Keratinocyte (primary cell): Measurements from ENCODE around the gene ATF3. TPM values are rescaled to one million over a fixed set of nuclear protein-coding genes. Genes with fewer than 3 reads are reported as not detected.
A peak's percentile ranks its signal among the peaks of the same experiment; 100 is the strongest.

ENCODE experiments used
- DNase-seq: peaks from one replicate; pipeline ENCODE4 v3.0.0-alpha.2; 2011; ENCODE audit warnings: low read depth, missing footprints, low spot score
- FAIRE-seq: peaks from 2 replicates; lab custom pipeline; 2011; peaks lifted over from hg19 to GRCh38; lab: Jason Lieb, UNC
- H2AFZ ChIP-seq: 2 replicates; pipeline ENCODE4 v1.6.0; 2012; ENCODE audit warnings: low read length, control low read depth, inconsistent platforms; ENCODE audit not compliant: control insufficient read depth
- H3K27ac ChIP-seq: 2 replicates; pipeline ENCODE4 v1.5.1; 2011; ENCODE audit warnings: low read length; ENCODE audit not compliant: control insufficient read depth, insufficient read depth
- H3K27me3 ChIP-seq: 3 replicates; pipeline ENCODE4 v1.6.0; 2011; ENCODE audit warnings: low read length; ENCODE audit not compliant: control insufficient read depth, insufficient read depth; ENCODE audit errors: extremely low read depth
- H3K36me3 ChIP-seq, 2 experiments: 2 replicates in 1 of 2; 3 replicates in 1 of 2; pipeline ENCODE4 v1.5.1; 2011; ENCODE audit warnings: low read length in 2 of 2, mild to moderate bottlenecking in 1 of 2; ENCODE audit not compliant: control insufficient read depth in 2 of 2, insufficient read depth in 2 of 2; ENCODE audit errors: extremely low read depth in 1 of 2
- H3K4me1 ChIP-seq: 3 replicates; pipeline ENCODE4 v1.5.1; 2011; ENCODE audit warnings: low read length; ENCODE audit not compliant: control insufficient read depth, insufficient read depth; ENCODE audit errors: extremely low read depth
- H3K4me2 ChIP-seq: 3 replicates; pipeline ENCODE4 v1.6.0; 2011; ENCODE audit warnings: low read depth, low read length; ENCODE audit not compliant: control insufficient read depth, insufficient read depth; ENCODE audit errors: extremely low read depth
- H3K4me3 ChIP-seq, 3 experiments: fragments of 200-600 bp in 1 of 3; sonication (generic) in 1 of 3; 2 replicates in 2 of 3; 3 replicates in 1 of 3; pipeline ENCODE4 v1.5.1; 2011 to 2016; ENCODE audit warnings: low read length in 3 of 3, mild to moderate bottlenecking in 3 of 3, control low read depth in 2 of 3, inconsistent platforms in 1 of 3, low read depth in 1 of 3, mixed read lengths in 1 of 3, mixed run types in 1 of 3, moderate library complexity in 1 of 3; ENCODE audit not compliant: control insufficient read depth in 2 of 3, insufficient read depth in 2 of 3; ENCODE audit errors: extremely low read depth in 1 of 3
- H3K79me2 ChIP-seq: 2 replicates; pipeline ENCODE4 v1.6.0; 2012; ENCODE audit warnings: low read length; ENCODE audit not compliant: control insufficient read depth, insufficient read depth
- H3K9ac ChIP-seq: 3 replicates; pipeline ENCODE4 v1.6.0; 2011; ENCODE audit warnings: low read length; ENCODE audit not compliant: control insufficient read depth, insufficient read depth; ENCODE audit errors: extremely low read depth
- H3K9me1 ChIP-seq: 3 replicates; pipeline ENCODE4 v1.6.0; 2011; ENCODE audit warnings: low read length; ENCODE audit not compliant: control insufficient read depth, insufficient read depth; ENCODE audit errors: extremely low read depth
- H3K9me3 ChIP-seq: 2 replicates; pipeline ENCODE4 v1.5.1; 2012; ENCODE audit warnings: low read depth, low read length; ENCODE audit not compliant: control insufficient read depth
- H4K20me1 ChIP-seq: 3 replicates; pipeline ENCODE4 v1.6.0; 2011; ENCODE audit warnings: low read length; ENCODE audit not compliant: control insufficient read depth, insufficient read depth; ENCODE audit errors: extremely low read depth
- CTCF ChIP-seq, 3 experiments: IDR thresholded peaks in 1 of 3; conservative IDR thresholded peaks in 1 of 3; optimal IDR thresholded peaks in 1 of 3; 2 replicates in 2 of 3; 3 replicates in 1 of 3; pipeline versions ENCODE3 to v1.5.1; 2011; ENCODE audit warnings: low read length in 3 of 3, mild to moderate bottlenecking in 3 of 3, moderate library complexity in 2 of 3, control low read depth in 1 of 3, inconsistent platforms in 1 of 3; ENCODE audit not compliant: insufficient read depth in 2 of 3; ENCODE audit errors: extremely low read depth in 1 of 3
- EZH2 ChIP-seq: IDR thresholded peaks from one replicate; pipeline ENCODE4 v1.6.1; 2012; ENCODE audit warnings: inconsistent platforms, mild to moderate bottlenecking, low read length, moderate library complexity
- dilution Hi-C: fragments of 300-500 bp; cut with MboI; formaldehyde crosslinking; loops from one replicate; pipeline ENCODE4 v1.7.0; 2020; ENCODE audit warnings: low sequenced_read_pairs; ENCODE audit not compliant: extremely low pct_ligation_motif_present
- polyA plus RNA-seq, 5 experiments: library from polyadenylated mRNA; depleted of rRNA in 3 of 5; stranded (reverse) in 3 of 5; stranded (forward) in 1 of 5; unstranded in 1 of 5; fragments of >200 nt; gene quantifications; 1 replicate in 1 of 5; 2 replicates in 3 of 5; 3 replicates in 1 of 5; pipeline versions ENCODE4 v1.2.1 to v1.2.3, GENCODE V29; 2011 to 2012; ENCODE audit warnings: missing spikeins in 2 of 5, low read depth in 1 of 5, low replicate concordance in 1 of 5

The ATF3 gene
- polyA plus RNA-seq, 1 donor (not counting 4 experiments of a cell fraction or from before 2014, with no cell fraction given): 45.1 TPM

- dilution Hi-C loops: no loop called here
- no peak overlapping the region for H2AFZ ChIP-seq
- H3K9me3 ChIP-seq: no peaks in the 10 kb centered on the region
- H3K4me2 ChIP-seq: peak overlapping the region; percentile 87
- TF ChIP-seq CTCF (optimal IDR thresholded peaks at IDR 0.05 in 1 of 3, IDR thresholded peaks at IDR 0.05 in 1 of 3, conservative IDR thresholded peaks at IDR 0.05 in 1 of 3; ENCODE audit: extremely low read depth in 1 of 3, insufficient read depth in 2 of 3, low read length in 3 of 3) (no peak), EZH2 (no peak)
- peak overlapping the region; percentile 49 to 79 (median 70) for H3K4me3 ChIP-seq
- H3K4me1 ChIP-seq: peaks cover 28% of the 10 kb centered on the region
- FAIRE-seq (no peak), DNase-seq (no peak)
- H3K27ac ChIP-seq: peak overlapping the region; percentile 80
- no peaks in the 10 kb centered on the region for H3K36me3 ChIP-seq
- H3K79me2 ChIP-seq: no peaks in the 10 kb centered on the region
- peak overlapping the region; percentile 93 for H3K9ac ChIP-seq
- peaks cover 16% of the 10 kb centered on the region for H3K27me3 ChIP-seq
- peaks cover 5% of the 10 kb centered on the region for H4K20me1 ChIP-seq
- H3K9me1 ChIP-seq: no peaks in the 10 kb centered on the region
Measured at GRCh38 chr1:212607913-212608391, 609 bp upstream of the ATF3 start.

DNA sequence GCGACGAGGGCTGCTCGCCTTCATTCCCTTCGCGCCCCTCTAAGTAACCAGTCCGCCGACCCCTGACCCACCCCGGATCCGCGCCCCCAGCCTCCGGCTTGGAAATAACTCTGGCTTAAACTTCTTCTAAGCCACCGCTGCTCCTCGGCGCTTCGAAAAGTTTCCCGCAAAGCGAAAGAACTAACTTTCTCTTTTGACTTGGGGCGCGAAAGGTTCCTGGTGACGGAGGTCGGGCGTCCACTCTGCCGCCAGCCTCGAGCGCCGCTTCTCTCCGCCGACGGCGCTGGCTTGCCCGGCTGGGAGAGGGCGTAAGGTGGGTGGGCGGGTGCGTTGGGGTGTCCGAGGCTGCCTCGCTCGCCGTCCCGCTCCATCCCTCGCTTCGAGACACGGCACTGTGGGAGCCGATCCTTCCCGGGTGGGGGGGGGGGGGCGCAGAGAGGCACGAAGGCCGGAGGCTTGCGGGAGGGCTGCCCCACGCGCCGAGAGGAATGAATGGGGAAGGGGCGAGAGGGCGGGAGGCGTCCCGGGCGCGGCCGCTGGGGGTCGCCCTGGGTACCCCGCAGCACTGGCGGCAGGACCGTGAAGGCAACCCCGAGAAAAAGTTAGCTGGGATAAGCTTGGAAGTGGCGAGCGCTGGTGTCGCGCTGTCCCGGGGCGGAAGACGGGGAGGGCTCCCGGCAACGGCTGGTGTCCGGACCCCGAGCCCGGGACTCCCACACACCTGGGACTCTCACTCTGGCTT, 569 bp downstream of the ATF3 start:
- dilution Hi-C loops: no loop called here
- H3K9ac ChIP-seq: peak overlapping the region; percentile 91
- H3K36me3 ChIP-seq: no peaks in the 10 kb centered on the region
- no peaks in the 10 kb centered on the region for H3K9me3 ChIP-seq
- H3K4me1 ChIP-seq: peaks cover 28% of the 10 kb centered on the region
- H3K9me1 ChIP-seq: no peaks in the 10 kb centered on the region
- FAIRE-seq: no peak
- no peak for DNase-seq
- peak overlapping the region; percentile 71 to 88 (median 80) for H3K4me3 ChIP-seq
- TF ChIP-seq EZH2: no peak
- peak; percentile 19 to 60 (median 46) for TF ChIP-seq CTCF (optimal IDR thresholded peaks at IDR 0.05 in 1 of 3, IDR thresholded peaks at IDR 0.05 in 1 of 3, conservative IDR thresholded peaks at IDR 0.05 in 1 of 3; ENCODE audit: extremely low read depth in 1 of 3, insufficient read depth in 2 of 3, low read length in 3 of 3)
- peak overlapping the region; percentile 77 for H3K27ac ChIP-seq
- peak overlapping the region; percentile 82 for H3K4me2 ChIP-seq
- peaks cover 16% of the 10 kb centered on the region for H3K27me3 ChIP-seq
- no peak overlapping the region for H2AFZ ChIP-seq
- no peaks in the 10 kb centered on the region for H3K79me2 ChIP-seq
- H4K20me1 ChIP-seq: peaks cover 5% of the 10 kb centered on the region
